ENCODE results near the gene RBMS3. TPM values are rescaled to one million over a fixed set of nuclear protein-coding genes. Genes with fewer than 3 reads are reported as not detected.
"Not testable (repeated sequence)": the region's sequence is repeated elsewhere in the genome, so short reads cannot be mapped to it uniquely, and the experiment has no call there.

The RBMS3 gene
- total RNA-seq, 3 donors from 2014 or later: 4.6 to 53.6 (median 11.7) TPM

DNA sequence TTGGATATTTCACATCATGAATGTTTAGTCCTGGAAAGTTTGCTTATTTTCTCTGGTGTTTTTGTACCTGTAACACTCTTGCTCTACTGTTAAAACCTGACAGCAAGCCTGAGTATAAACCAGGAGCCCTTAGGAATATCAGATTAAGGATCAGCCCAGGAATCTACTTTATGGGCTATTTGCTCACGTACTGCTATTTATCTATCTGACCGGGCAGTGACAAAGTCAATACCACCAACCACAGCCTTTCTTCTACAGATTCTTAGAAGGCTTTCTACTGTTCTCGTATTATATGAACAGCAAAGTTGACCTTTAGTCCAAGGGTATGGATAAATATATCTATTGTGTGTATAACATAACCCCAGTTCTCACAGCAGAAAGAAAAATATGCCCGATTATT, 521.2 kb downstream of the RBMS3 start:
- no peaks in the 10 kb centered on the region for H3K4me1 ChIP-seq (ENCODE audit: low read depth)
- H3K36me3 ChIP-seq (ENCODE audit: low read depth): no peaks in the 10 kb centered on the region
- TF ChIP-seq CTCF (IDR thresholded peaks at IDR 0.05): no peak
- intact Hi-C loops (cut with DNase I, micrococcal nuclease): no loop called here
- ATAC-seq: no peak
- DNase-seq: no peak
- H3K9me3 ChIP-seq: no peaks in the 10 kb centered on the region
- H3K4me3 ChIP-seq: no peak overlapping the region

DNA sequence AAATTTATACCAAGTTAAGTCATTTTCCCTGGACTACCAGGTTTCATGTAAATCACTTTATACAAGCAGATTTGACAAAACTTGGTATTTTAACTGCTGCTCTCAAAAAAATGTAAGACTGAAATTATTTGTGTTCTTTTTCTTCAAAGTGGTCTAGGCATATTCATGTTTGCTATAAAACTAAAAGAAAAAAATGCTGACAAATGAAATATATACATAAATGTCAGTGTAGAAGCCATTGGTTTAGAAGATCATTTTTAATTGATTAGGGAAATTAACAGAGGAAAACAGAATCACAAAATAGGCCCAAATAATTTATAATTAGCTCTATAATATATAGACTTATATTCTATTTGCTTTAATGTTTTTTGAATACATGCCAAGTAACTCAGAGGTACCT, 523.2 kb downstream of the RBMS3 start:
- TF ChIP-seq CTCF (IDR thresholded peaks at IDR 0.05): no peak
- Histone ChIP-seq H3K9me3 (no peaks in the 10 kb centered on the region), H3K36me3 (ENCODE audit: low read depth) (no peaks in the 10 kb centered on the region), H3K4me1 (ENCODE audit: low read depth) (no peaks in the 10 kb centered on the region), H3K4me3 (no peak overlapping the region)
- intact Hi-C loops (cut with DNase I, micrococcal nuclease): no loop called here
- no peak for ATAC-seq
- DNase-seq: no peak

DNA sequence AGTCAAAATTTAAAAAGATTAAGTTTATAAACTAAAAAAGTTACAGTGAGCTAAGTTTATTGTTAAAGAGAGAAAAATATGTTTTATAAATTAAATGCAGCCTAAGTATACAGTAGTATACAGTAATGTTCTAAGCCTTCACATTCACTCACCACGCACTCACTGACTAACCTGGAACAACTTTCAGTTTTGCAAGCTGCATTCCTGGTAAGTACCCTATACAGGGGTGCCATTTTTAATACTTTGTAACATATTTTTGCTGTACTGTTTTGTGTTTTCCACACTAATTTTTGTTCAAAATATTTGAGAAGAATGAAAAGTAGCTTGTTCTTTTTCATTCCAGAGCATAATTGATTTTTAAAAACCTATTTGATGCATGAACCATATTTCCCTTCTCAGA, 524.9 kb downstream of the RBMS3 start:
- intact Hi-C loops (cut with DNase I, micrococcal nuclease): no loop called here
- no peak for DNase-seq
- no peak for TF ChIP-seq CTCF (IDR thresholded peaks at IDR 0.05)
- ATAC-seq: no peak
- Histone ChIP-seq H3K4me3 (no peak overlapping the region), H3K36me3 (ENCODE audit: low read depth) (no peaks in the 10 kb centered on the region), H3K9me3 (no peaks in the 10 kb centered on the region), H3K4me1 (ENCODE audit: low read depth) (no peaks in the 10 kb centered on the region)

DNA sequence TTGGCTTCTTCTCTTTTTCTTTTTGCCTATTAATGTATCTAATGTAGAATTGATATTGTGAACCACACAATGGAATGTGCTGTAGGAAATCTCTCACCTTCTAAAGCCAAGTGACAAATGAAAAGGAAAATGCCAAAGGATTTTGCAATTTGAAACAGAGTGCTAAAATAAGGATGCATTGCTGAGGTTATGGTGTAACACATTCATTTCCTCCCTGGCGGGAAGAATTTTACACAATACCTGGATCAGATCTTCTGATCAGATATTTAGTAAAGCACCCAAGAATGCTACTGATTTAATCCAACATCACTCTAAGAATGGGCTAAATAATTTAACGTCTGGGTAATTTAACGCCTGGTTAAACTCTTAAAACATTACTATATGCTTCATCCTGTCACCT, 527.5 kb downstream of the RBMS3 start:
- DNase-seq; H3K4me3 ChIP-seq; ATAC-seq; H3K9me3 ChIP-seq; H3K36me3 ChIP-seq (ENCODE audit: low read depth); intact Hi-C loops (cut with DNase I, micrococcal nuclease); H3K4me1 ChIP-seq (ENCODE audit: low read depth): not testable (repeated sequence)

DNA sequence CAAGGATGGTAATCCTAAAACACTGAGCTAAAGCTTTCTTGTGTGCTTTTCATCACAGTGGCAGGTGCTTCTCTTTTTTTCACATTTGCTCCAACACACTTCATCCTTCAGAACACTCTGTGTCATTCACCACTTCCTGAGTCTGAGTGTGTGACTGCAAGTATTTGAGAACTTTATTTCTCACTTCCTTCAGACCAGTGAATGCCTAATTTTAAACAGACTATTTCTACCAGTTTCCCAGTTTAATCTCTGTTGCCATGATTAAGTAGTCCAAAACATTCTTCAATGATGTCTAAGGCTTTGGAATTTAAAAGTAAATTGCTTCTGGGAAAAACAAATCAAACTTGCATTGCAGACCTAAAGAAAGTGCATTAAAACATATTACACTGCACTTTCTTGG, 541.2 kb downstream of the RBMS3 start:
- Histone ChIP-seq H3K36me3 (ENCODE audit: low read depth) (no peaks in the 10 kb centered on the region), H3K9me3 (no peaks in the 10 kb centered on the region), H3K4me3 (no peak overlapping the region), H3K4me1 (ENCODE audit: low read depth) (no peaks in the 10 kb centered on the region)
- ATAC-seq: no peak
- intact Hi-C loops (cut with DNase I, micrococcal nuclease): no loop called here
- no peak for TF ChIP-seq CTCF (IDR thresholded peaks at IDR 0.05)
- DNase-seq: no peak

GRCh38 chr3:29823233-29823632, 542.4 kb downstream of the RBMS3 start:
- Histone ChIP-seq H3K4me1 (ENCODE audit: low read depth) (no peaks in the 10 kb centered on the region), H3K4me3 (no peak overlapping the region), H3K36me3 (ENCODE audit: low read depth) (no peaks in the 10 kb centered on the region), H3K9me3 (no peaks in the 10 kb centered on the region)
- TF ChIP-seq CTCF (IDR thresholded peaks at IDR 0.05): no peak
- intact Hi-C loops (cut with DNase I, micrococcal nuclease): no loop called here
- ATAC-seq: no peak
- DNase-seq: no peak
